ENCODE measurements around the gene RALGAPB. TPM values are rescaled to one million over a fixed set of nuclear protein-coding genes. Genes with fewer than 3 reads are reported as not detected.

RALGAPB gene
- total RNA-seq, 6 experiments from 2014 or later = 23.4 to 29.5 (median 26.7) TPM

DNA sequence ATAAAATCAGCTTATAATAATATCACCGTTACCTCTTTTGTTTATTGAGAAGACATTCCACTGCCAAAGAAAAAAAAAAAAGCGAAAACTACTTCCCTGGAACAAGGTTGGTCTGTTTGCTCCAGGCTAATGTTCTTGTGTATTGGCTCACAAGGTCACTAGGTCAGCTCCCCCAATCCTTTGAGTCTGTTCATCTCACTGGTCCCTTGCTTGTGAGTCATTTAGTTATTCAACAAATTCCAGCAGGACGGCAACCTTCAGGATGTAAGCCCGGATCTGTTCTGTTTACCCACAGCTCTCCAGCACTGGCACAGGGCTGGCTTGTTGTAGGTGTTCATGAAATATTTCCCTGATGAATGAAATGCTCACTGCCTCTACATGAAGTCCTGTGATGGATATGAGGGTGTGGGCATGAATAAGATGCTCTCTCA is 132.2 kb downstream of the RALGAPB start:
- Mint-ChIP-seq H3K9me3 (no peaks in the 10 kb centered on the region), H3K27ac (peak overlapping the region; percentile 62), H3K36me3 (ENCODE audit: low read depth) (no peaks in the 10 kb centered on the region), H3K4me3 (no peak overlapping the region), H3K27me3 (ENCODE audit: insufficient read depth) (peaks cover 19% of the 10 kb centered on the region), H3K4me1 (ENCODE audit: low read depth) (peaks cover 28% of the 10 kb centered on the region)
- DNase-seq = peak; percentile 67
- no peak for TF ChIP-seq CTCF (IDR thresholded peaks at IDR 0.05)

- no peak overlapping the region for H3K4me3 Mint-ChIP-seq
- H3K9me3 Mint-ChIP-seq = no peaks in the 10 kb centered on the region
- H3K36me3 Mint-ChIP-seq (ENCODE audit: low read depth) = no peaks in the 10 kb centered on the region
- no peak for DNase-seq
- peaks cover 29% of the 10 kb centered on the region for H3K4me1 Mint-ChIP-seq (ENCODE audit: low read depth)
- no peak overlapping the region for H3K27ac Mint-ChIP-seq
- peaks cover 11% of the 10 kb centered on the region for H3K27me3 Mint-ChIP-seq (ENCODE audit: insufficient read depth)
- TF ChIP-seq CTCF (IDR thresholded peaks at IDR 0.05) = no peak
Measured at GRCh38 chr20:38607351-38607750, 134.7 kb downstream of the RALGAPB start.

- H3K36me3 Mint-ChIP-seq (ENCODE audit: low read depth) = no peaks in the 10 kb centered on the region
- H3K4me3 Mint-ChIP-seq = no peak overlapping the region
- peaks cover 27% of the 10 kb centered on the region for H3K4me1 Mint-ChIP-seq (ENCODE audit: low read depth)
- H3K27ac Mint-ChIP-seq = no peak overlapping the region
- no peak for DNase-seq
- peaks cover 12% of the 10 kb centered on the region for H3K27me3 Mint-ChIP-seq (ENCODE audit: insufficient read depth)
- H3K9me3 Mint-ChIP-seq = no peaks in the 10 kb centered on the region
- TF ChIP-seq CTCF (IDR thresholded peaks at IDR 0.05) = no peak
Measured at GRCh38 chr20:38608188-38608587, 135.5 kb downstream of the RALGAPB start.

- no peaks in the 10 kb centered on the region for H3K36me3 Mint-ChIP-seq (ENCODE audit: low read depth)
- H3K9me3 Mint-ChIP-seq = no peaks in the 10 kb centered on the region
- peaks cover 24% of the 10 kb centered on the region for H3K4me1 Mint-ChIP-seq (ENCODE audit: low read depth)
- no peak overlapping the region for H3K27ac Mint-ChIP-seq
- H3K27me3 Mint-ChIP-seq (ENCODE audit: insufficient read depth) = peaks cover 11% of the 10 kb centered on the region
- no peak for TF ChIP-seq CTCF (IDR thresholded peaks at IDR 0.05)
- no peak for DNase-seq
- H3K4me3 Mint-ChIP-seq = no peak overlapping the region; the same call in 1 of the 2 replicates
Measured at GRCh38 chr20:38609815-38610214, 137.2 kb downstream of the RALGAPB start.

DNA sequence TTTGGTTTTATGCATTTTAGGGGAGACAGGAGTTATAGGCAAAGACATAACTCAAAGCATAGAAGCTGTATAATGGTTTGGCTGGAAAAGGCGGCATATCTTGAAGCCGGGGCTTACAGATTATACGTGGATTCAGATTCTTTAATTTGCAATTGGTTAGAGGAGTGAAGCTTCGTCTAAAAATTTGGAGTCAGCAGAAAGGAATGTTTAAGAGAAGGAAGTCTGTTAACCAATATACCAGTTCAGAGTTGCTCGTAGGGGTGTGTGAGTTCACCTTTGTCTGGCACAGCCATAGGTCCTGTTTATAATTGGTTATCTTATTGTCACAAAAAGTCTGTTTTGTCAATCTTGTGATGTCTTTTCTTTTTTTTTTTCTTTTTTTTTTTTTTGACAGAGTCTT is 137.9 kb downstream of the RALGAPB start:
- Mint-ChIP-seq H3K9me3 (no peaks in the 10 kb centered on the region), H3K4me3 (peak overlapping the region; percentile 21; the same call in 1 of the 2 replicates), H3K27me3 (ENCODE audit: insufficient read depth) (peaks cover 11% of the 10 kb centered on the region), H3K27ac (peak overlapping the region; percentile 10; the same call in 1 of the 2 replicates), H3K4me1 (ENCODE audit: low read depth) (peaks cover 17% of the 10 kb centered on the region), H3K36me3 (ENCODE audit: low read depth) (no peaks in the 10 kb centered on the region)
- DNase-seq = peak; percentile 37
- no peak for TF ChIP-seq CTCF (IDR thresholded peaks at IDR 0.05)

Measured in HFFc6 (cell line).